GM10248 (cell line): ENCODE results near the gene AK8.

Experiments used
- CTCF ChIA-PET: fragments of 300-600 bp; sonication (Branson Sonifier 250); formaldehyde crosslinking; extraction: SDS; loops from one replicate; lab custom pipeline; 2021; ENCODE audit warnings: antibody characterized with exemption; lab: Yijun Ruan, JAX
- POLR2A ChIA-PET: fragments of 350-650 bp; sonication (Branson Sonifier 250); formaldehyde crosslinking; extraction: SDS; loops from one replicate; lab custom pipeline; 2020; ENCODE audit warnings: antibody characterized with exemption; lab: Yijun Ruan, JAX
- DNase-seq: peaks from one replicate; pipeline ENCODE4 v3.0.0; 2012; ENCODE audit errors: extremely low spot score
- TF ChIP-seq, protein P1 (sequence below): IDR thresholded peaks from 2 replicates; pipeline ENCODE4 v1.5.1; 2012; ENCODE audit warnings: mild to moderate bottlenecking, low read depth; ENCODE audit errors: extremely low read depth, missing control alignments, control extremely low read depth

The AK8 gene

DNA sequence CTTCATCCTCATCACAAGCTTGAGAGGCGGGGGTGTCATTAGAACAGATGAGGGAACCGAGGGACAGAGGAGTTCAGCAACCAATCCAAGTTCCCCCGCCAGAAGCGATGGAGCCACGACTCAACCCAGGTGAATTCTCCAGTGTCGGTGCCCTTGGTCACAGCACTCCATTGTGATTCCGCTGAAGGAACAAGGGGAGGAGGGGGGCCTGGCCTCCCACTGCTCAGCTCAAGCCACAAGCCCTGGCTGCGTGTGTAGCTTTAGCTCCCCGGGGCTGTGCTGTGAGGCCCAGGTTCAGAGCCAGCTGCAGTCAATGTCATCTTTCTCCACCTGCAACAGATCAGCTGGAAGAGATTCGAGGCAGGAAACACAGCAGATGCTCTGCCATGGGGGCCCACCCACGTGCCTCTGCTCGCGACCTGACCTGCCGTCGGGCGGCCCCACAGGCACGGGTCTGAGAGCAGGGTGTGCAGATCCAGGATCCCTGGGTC lies 135.2 kb downstream of the AK8 start:
- ChIA-PET CTCF (interaction anchor here (0.8 to 1.9 kb wide), 2 partner anchors 10 to 21 kb away, joined by 3 to 5 read pairs; no protein-coding TSS in a partner anchor), POLR2A (no interaction called here)
- no peak for DNase-seq

DNA sequence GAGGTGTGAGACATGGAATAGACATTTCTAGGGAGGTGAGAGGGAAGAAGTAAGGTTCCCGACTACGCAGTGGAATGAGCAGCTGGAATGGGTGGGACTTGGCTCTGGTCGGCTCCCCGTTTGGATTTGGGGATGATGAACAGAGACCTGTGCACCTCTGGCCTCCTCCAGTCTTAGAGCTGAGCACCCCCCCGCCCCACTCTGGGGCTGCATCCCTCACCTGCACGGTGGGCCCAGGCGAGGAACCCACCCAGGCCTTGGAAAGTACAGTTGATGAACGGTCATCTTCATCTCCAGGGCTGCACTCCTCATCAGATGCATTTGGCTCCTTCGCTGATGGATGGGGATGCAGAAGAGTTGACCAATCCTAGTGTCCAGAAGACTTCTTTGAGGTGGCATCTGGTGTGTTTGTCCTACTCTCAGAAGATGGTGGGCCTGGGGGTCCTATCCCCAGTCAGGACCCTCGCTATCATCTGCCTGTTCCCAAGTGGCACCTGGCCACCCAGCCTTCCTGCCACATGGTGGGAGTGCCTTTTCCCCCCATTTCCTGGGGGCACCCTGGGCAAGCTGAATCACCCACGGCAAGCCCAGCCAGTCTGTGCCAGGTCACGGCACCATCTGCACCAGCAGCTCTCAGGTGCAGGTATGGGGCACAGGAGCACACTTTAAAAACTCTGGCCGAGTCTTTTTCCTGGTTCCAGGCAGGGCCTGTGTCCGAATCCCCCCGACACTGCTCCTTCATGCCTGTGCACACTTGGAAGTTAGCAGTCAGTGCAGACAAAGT lies 137.4 kb downstream of the AK8 start:
- ChIA-PET POLR2A (no interaction called here), CTCF (interaction anchor here (1.0 to 1.9 kb wide), 2 partner anchors 7 to 11 kb away, joined by 3 to 5 read pairs; no protein-coding TSS in a partner anchor)
- TF ChIP-seq, protein P1, sequence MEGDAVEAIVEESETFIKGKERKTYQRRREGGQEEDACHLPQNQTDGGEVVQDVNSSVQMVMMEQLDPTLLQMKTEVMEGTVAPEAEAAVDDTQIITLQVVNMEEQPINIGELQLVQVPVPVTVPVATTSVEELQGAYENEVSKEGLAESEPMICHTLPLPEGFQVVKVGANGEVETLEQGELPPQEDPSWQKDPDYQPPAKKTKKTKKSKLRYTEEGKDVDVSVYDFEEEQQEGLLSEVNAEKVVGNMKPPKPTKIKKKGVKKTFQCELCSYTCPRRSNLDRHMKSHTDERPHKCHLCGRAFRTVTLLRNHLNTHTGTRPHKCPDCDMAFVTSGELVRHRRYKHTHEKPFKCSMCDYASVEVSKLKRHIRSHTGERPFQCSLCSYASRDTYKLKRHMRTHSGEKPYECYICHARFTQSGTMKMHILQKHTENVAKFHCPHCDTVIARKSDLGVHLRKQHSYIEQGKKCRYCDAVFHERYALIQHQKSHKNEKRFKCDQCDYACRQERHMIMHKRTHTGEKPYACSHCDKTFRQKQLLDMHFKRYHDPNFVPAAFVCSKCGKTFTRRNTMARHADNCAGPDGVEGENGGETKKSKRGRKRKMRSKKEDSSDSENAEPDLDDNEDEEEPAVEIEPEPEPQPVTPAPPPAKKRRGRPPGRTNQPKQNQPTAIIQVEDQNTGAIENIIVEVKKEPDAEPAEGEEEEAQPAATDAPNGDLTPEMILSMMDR: no peak

More for the DNA sequence above, 135.2 kb downstream of the AK8 start:
- TF ChIP-seq, protein P1: no peak

DNA sequence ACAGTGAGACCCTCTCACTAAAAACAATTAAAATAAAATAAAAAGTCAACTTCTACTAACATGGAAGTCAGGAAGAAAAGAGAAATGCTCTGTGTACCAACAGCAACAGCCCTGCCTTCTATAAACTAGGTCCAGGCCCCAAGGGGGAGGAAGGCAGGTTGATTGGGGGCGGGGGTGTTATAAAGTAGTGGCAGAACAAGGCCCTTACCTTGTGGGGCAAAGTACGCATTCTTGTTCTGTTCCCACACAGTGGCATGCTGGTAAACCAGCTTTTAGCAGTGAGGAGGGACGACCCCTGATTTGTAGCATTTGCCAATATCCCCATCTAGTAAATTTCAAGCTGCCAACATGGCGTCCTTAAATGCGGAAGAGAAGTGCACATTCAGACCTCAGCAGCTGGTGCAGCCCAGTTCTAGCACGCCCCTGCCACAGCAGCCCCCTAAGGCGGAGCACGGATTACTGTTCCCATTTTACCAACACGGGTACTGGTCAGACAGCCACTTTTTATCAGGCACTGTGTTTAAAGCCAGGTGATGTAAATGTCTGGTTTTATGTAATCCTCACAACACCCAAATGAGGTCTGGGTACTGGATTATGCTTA lies 138.3 kb downstream of the AK8 start:
- no peak for DNase-seq
- CTCF ChIA-PET: interaction anchor here (1.0 kb wide), 1 partner anchor 10 kb away, joined by 3 read pairs; no protein-coding TSS in a partner anchor
- TF ChIP-seq, protein P1: no peak
- POLR2A ChIA-PET: no interaction called here

More for the DNA sequence above, 137.4 kb downstream of the AK8 start:
- no peak for DNase-seq

DNA sequence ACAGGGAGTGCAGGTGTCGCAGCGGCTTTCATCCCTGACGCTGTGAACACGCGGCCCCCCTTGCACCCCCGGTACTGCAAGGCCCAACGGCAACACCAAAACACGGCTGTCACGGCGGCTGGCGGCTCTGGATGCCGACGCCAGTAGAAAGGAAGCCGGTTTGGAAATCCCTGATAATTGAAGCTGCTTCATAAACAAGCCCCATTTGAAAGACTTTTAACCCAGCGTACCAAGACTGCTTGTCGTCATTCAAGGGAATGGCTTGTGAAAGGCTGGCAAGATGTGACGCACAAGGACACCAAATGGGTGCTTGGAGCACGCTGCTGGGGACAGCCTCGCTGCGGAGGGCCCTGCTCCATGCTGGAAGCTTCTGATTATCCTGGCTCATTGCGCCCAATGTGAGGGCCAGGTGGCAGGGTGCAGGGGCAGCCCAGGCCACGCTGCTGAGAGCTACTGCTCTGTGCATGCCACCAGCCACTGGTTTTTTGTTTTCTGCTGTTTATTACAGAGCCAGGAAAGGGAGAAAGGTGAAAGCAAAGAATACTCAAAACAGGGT lies 144.7 kb downstream of the AK8 start:
- DNase-seq: no peak
- TF ChIP-seq, protein P1: no peak
- CTCF ChIA-PET: interaction anchor here (1.3 kb wide), 1 partner anchor 8 kb away, joined by 5 read pairs; no protein-coding TSS in a partner anchor
- POLR2A ChIA-PET: no interaction called here

DNA sequence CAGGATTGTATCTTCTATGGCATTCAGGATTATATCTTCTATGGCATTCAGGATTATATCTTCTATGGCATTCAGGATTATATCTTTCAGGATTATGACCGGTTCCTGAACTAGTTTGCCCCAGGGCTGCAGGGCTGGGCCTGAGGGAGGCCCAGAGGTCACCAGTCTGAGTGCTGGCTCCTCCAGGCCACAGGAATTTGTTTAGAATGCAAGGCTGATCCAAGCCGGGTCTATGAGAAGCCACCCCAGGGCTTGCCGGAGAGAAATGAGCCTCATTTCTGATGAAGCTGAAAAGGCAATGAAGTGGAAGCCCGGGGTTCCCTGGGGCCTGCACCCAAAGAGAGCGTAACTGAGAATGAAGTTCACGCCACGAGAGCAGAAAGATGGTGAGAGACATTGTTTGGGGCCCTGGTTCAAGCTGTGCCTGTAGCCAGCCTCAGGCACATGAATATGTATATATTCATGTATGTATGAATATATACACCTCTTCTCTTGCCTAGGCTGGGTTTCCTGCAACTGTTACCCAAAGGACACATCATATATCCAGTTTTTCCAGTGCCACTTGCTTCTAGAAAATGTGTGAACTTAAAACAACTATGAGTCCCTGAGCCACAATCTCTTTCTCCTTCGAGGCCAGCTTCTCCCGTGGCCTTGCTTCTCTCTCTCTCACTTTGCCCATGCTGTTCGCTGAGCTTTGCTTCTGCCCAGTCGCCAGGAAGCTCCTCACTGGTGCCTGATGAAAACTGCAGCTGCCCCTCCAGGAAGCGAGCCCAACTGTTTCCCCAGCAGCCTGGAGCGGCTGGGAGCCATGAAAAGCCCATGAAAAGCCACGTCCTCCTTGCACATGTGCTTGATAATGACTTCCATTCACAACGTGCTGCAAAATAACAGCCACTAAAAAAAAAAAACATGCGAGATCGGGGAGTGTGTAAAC lies 145.5 kb downstream of the AK8 start:
- ChIA-PET CTCF (interaction anchor here (1.3 kb wide), 1 partner anchor 9 kb away, joined by 5 read pairs; no protein-coding TSS in a partner anchor), POLR2A (no interaction called here)
- TF ChIP-seq, protein P1: no peak
- DNase-seq: no peak
